ENCODE measurements around the gene FRK.
"Not testable (repeated sequence)": the region's sequence is repeated elsewhere in the genome, so short reads cannot be mapped to it uniquely, and the experiment has no call there.

Gene FRK

GRCh38 chr6:116096979-116097816 is 36.5 kb upstream of the FRK start:
- DNase-seq: no peak
- H3K9me3 ChIP-seq (ENCODE audit: control insufficient read depth, low read length): no peaks in the 10 kb centered on the region
- H3K4me1 ChIP-seq (ENCODE audit: control insufficient read depth, insufficient read depth, low read length, poor library complexity, severe bottlenecking): peaks cover 14% of the 10 kb centered on the region
- H3K27me3 ChIP-seq (replicated peaks; ENCODE audit: control insufficient read depth, insufficient read depth, low read length, poor library complexity, severe bottlenecking): no peaks in the 10 kb centered on the region
- H3K4me3 ChIP-seq (ENCODE audit: insufficient read depth, low read depth, low read length, poor library complexity, severe bottlenecking): no peak overlapping the region
- no peak overlapping the region for H3K27ac ChIP-seq (ENCODE audit: insufficient read depth, low read length, poor library complexity, severe bottlenecking)
- H3K36me3 ChIP-seq (ENCODE audit: control insufficient read depth, insufficient read depth, low read length): no peaks in the 10 kb centered on the region

DNA sequence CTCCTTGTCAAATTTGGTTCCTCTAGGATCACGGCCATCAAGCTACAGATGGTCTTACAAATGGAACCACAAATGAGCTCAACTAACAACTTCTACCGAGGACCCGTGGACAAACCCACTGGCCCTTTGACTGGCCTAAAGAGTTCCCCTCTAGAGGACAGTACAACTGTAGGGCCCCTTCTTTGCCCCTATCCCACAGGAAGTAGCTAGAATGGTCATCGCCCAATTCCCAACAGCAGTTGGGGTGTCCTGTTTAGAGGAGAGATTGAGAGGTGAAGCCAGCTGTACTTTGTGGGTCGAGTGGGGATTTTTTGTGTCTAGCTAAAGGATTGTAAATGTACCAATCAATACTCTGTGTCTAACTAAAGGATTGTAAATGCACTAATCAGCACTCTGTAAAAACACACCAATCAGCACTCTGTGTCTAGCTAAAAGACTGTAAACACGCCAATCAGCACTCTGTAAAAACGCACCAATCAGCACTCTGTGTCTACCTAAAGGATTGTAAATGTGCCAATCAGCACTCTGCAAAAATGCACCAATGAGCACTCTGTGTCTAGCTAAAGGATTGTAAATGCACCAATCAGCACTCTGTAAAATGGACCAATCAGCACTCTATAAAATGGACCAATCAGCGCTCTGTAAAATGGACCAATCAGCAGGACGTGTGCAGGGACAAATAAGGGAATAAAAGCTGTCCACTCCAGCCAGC is 35.5 kb upstream of the FRK start:
- H3K27me3 ChIP-seq (replicated peaks; ENCODE audit: control insufficient read depth, insufficient read depth, low read length, poor library complexity, severe bottlenecking); DNase-seq; H3K27ac ChIP-seq (ENCODE audit: insufficient read depth, low read length, poor library complexity, severe bottlenecking); H3K4me3 ChIP-seq (ENCODE audit: insufficient read depth, low read depth, low read length, poor library complexity, severe bottlenecking); H3K4me1 ChIP-seq (ENCODE audit: control insufficient read depth, insufficient read depth, low read length, poor library complexity, severe bottlenecking); H3K9me3 ChIP-seq (ENCODE audit: control insufficient read depth, low read length); H3K36me3 ChIP-seq (ENCODE audit: control insufficient read depth, insufficient read depth, low read length): not testable (repeated sequence)

DNA sequence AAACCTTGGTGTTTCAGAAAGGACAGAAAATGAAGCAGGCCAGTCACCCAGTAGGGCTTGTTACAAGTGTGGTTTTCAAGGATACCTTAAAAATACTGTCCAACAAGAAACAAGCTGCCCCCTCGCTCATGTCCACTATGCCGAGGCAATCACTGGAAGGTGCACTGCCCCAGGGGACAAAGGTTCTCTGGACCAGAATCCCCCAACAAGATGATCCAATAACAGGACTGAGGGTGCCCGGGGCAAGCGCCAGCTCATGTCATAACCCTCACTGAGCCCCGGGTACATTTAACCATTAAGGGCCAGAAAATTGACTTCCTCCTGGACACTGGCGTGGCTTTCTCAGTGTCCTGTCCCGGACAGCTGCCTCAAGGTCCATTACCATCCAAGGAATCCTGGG is 33.4 kb upstream of the FRK start:
- DNase-seq: no peak
- H3K4me3 ChIP-seq (ENCODE audit: insufficient read depth, low read depth, low read length, poor library complexity, severe bottlenecking): no peak overlapping the region

GRCh38 chr6:116090251-116090650 is 29.6 kb upstream of the FRK start:
- Histone ChIP-seq H3K4me1 (ENCODE audit: control insufficient read depth, insufficient read depth, low read length, poor library complexity, severe bottlenecking) (no peaks in the 10 kb centered on the region), H3K4me3 (ENCODE audit: insufficient read depth, low read depth, low read length, poor library complexity, severe bottlenecking) (no peak overlapping the region), H3K27ac (ENCODE audit: insufficient read depth, low read length, poor library complexity, severe bottlenecking) (no peak overlapping the region), H3K27me3 (replicated peaks; ENCODE audit: control insufficient read depth, insufficient read depth, low read length, poor library complexity, severe bottlenecking) (no peaks in the 10 kb centered on the region), H3K9me3 (ENCODE audit: control insufficient read depth, low read length) (no peaks in the 10 kb centered on the region), H3K36me3 (ENCODE audit: control insufficient read depth, insufficient read depth, low read length) (no peaks in the 10 kb centered on the region)
- no peak for DNase-seq

More for the DNA sequence above, 33.4 kb upstream of the FRK start:
- no peak overlapping the region for H3K27ac ChIP-seq (ENCODE audit: insufficient read depth, low read length, poor library complexity, severe bottlenecking)
- H3K4me1 ChIP-seq (ENCODE audit: control insufficient read depth, insufficient read depth, low read length, poor library complexity, severe bottlenecking): no peaks in the 10 kb centered on the region
- H3K9me3 ChIP-seq (ENCODE audit: control insufficient read depth, low read length): no peaks in the 10 kb centered on the region
- no peaks in the 10 kb centered on the region for H3K36me3 ChIP-seq (ENCODE audit: control insufficient read depth, insufficient read depth, low read length)
- no peaks in the 10 kb centered on the region for H3K27me3 ChIP-seq (replicated peaks; ENCODE audit: control insufficient read depth, insufficient read depth, low read length, poor library complexity, severe bottlenecking)

DNA sequence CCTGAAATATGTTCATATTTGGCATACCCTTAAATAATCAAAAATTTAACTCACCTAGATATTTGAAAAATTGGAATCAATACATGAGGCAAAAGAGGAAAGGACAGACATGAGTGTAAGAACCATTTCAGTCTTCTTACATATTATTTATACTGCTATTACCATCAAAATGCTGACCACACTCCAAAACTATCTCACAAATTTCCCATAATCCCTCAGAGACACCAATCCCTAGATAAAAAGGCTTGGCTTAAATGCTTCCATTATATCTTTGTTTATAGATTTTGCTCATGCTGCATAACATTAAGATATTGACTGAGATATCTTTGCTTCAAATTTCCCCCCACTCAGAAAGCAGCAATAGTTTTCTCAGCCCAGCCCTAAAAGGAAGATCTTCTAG is 28.3 kb upstream of the FRK start:
- no peak overlapping the region for H3K27ac ChIP-seq (ENCODE audit: insufficient read depth, low read length, poor library complexity, severe bottlenecking)
- no peak for DNase-seq
- H3K4me3 ChIP-seq (ENCODE audit: insufficient read depth, low read depth, low read length, poor library complexity, severe bottlenecking): no peak overlapping the region
- no peaks in the 10 kb centered on the region for H3K9me3 ChIP-seq (ENCODE audit: control insufficient read depth, low read length)
- H3K36me3 ChIP-seq (ENCODE audit: control insufficient read depth, insufficient read depth, low read length): no peaks in the 10 kb centered on the region
- H3K27me3 ChIP-seq (replicated peaks; ENCODE audit: control insufficient read depth, insufficient read depth, low read length, poor library complexity, severe bottlenecking): no peaks in the 10 kb centered on the region
- no peaks in the 10 kb centered on the region for H3K4me1 ChIP-seq (ENCODE audit: control insufficient read depth, insufficient read depth, low read length, poor library complexity, severe bottlenecking)

DNA sequence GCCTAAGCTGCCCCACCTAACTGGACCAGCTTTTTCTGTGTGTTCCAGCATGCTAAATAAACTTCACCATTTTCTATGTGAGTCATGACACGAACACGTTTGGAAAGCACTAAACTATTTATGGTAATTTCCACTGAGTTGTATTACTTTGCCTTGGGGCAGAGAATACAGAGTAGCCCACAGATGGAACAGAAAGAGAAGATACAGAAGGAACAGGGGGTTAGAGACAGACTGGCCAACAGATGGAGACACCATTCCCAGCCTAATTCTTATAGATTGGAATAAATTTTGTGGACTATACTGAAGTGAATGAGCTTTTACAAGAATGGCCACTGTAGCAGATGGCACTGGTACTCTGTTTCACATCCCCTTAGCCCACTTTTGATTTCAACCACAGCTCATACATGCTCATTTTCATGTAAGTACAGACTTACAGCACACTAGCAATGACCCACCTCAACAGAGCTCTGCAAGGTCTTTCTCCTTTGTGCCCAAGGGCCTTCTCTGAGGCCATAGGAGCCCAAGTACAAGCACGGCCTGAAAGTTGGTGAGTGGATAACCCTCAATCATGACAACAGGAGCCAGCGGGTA is 26.8 kb upstream of the FRK start:
- no peaks in the 10 kb centered on the region for H3K27me3 ChIP-seq (replicated peaks; ENCODE audit: control insufficient read depth, insufficient read depth, low read length, poor library complexity, severe bottlenecking)
- H3K4me1 ChIP-seq (ENCODE audit: control insufficient read depth, insufficient read depth, low read length, poor library complexity, severe bottlenecking): no peaks in the 10 kb centered on the region
- H3K36me3 ChIP-seq (ENCODE audit: control insufficient read depth, insufficient read depth, low read length): no peaks in the 10 kb centered on the region
- no peak for DNase-seq
- no peak overlapping the region for H3K27ac ChIP-seq (ENCODE audit: insufficient read depth, low read length, poor library complexity, severe bottlenecking)
- no peaks in the 10 kb centered on the region for H3K9me3 ChIP-seq (ENCODE audit: control insufficient read depth, low read length)
- H3K4me3 ChIP-seq (ENCODE audit: insufficient read depth, low read depth, low read length, poor library complexity, severe bottlenecking): no peak overlapping the region

- Histone ChIP-seq H3K4me3 (ENCODE audit: insufficient read depth, low read depth, low read length, poor library complexity, severe bottlenecking) (no peak overlapping the region), H3K4me1 (ENCODE audit: control insufficient read depth, insufficient read depth, low read length, poor library complexity, severe bottlenecking) (no peaks in the 10 kb centered on the region), H3K9me3 (ENCODE audit: control insufficient read depth, low read length) (no peaks in the 10 kb centered on the region), H3K27me3 (replicated peaks; ENCODE audit: control insufficient read depth, insufficient read depth, low read length, poor library complexity, severe bottlenecking) (no peaks in the 10 kb centered on the region), H3K27ac (ENCODE audit: insufficient read depth, low read length, poor library complexity, severe bottlenecking) (no peak overlapping the region), H3K36me3 (ENCODE audit: control insufficient read depth, insufficient read depth, low read length) (no peaks in the 10 kb centered on the region)
- DNase-seq: no peak
These were observed 23.6 kb upstream of the FRK start for GRCh38 chr6:116084284-116084683.

GRCh38 chr6:116083052-116083451 is 22.4 kb upstream of the FRK start:
- no peak overlapping the region for H3K27ac ChIP-seq (ENCODE audit: insufficient read depth, low read length, poor library complexity, severe bottlenecking)
- H3K4me1 ChIP-seq (ENCODE audit: control insufficient read depth, insufficient read depth, low read length, poor library complexity, severe bottlenecking): no peaks in the 10 kb centered on the region
- no peak overlapping the region for H3K4me3 ChIP-seq (ENCODE audit: insufficient read depth, low read depth, low read length, poor library complexity, severe bottlenecking)
- no peaks in the 10 kb centered on the region for H3K27me3 ChIP-seq (replicated peaks; ENCODE audit: control insufficient read depth, insufficient read depth, low read length, poor library complexity, severe bottlenecking)
- no peaks in the 10 kb centered on the region for H3K36me3 ChIP-seq (ENCODE audit: control insufficient read depth, insufficient read depth, low read length)
- no peaks in the 10 kb centered on the region for H3K9me3 ChIP-seq (ENCODE audit: control insufficient read depth, low read length)
- no peak for DNase-seq

DNA sequence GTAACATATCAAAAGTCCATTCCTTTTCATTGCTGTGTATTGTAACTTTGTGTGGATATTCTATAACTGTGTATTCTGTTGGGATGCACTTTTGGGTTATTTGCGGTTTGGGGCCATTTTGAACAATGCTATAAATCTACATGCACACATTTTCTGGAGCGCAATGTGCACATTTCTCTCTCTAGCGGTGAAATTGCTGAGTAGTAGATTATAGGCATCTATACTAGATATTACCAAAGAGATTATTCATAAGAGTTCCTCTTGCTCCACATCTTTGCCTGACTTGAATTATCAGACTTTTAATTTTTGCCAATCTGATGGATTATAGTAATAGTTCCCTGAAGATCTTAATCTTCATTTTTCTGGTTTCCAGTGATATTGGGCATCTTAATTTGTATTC is 18.3 kb upstream of the FRK start:
- no peaks in the 10 kb centered on the region for H3K27me3 ChIP-seq (replicated peaks; ENCODE audit: control insufficient read depth, insufficient read depth, low read length, poor library complexity, severe bottlenecking)
- H3K9me3 ChIP-seq (ENCODE audit: control insufficient read depth, low read length): no peaks in the 10 kb centered on the region
- no peak overlapping the region for H3K4me3 ChIP-seq (ENCODE audit: insufficient read depth, low read depth, low read length, poor library complexity, severe bottlenecking)
- no peak overlapping the region for H3K27ac ChIP-seq (ENCODE audit: insufficient read depth, low read length, poor library complexity, severe bottlenecking)
- no peaks in the 10 kb centered on the region for H3K4me1 ChIP-seq (ENCODE audit: control insufficient read depth, insufficient read depth, low read length, poor library complexity, severe bottlenecking)
- H3K36me3 ChIP-seq (ENCODE audit: control insufficient read depth, insufficient read depth, low read length): no peaks in the 10 kb centered on the region
- no peak for DNase-seq

- Histone ChIP-seq H3K27ac (ENCODE audit: insufficient read depth, low read length, poor library complexity, severe bottlenecking) (no peak overlapping the region), H3K36me3 (ENCODE audit: control insufficient read depth, insufficient read depth, low read length) (no peaks in the 10 kb centered on the region), H3K4me3 (ENCODE audit: insufficient read depth, low read depth, low read length, poor library complexity, severe bottlenecking) (no peak overlapping the region), H3K9me3 (ENCODE audit: control insufficient read depth, low read length) (no peaks in the 10 kb centered on the region), H3K27me3 (replicated peaks; ENCODE audit: control insufficient read depth, insufficient read depth, low read length, poor library complexity, severe bottlenecking) (no peaks in the 10 kb centered on the region), H3K4me1 (ENCODE audit: control insufficient read depth, insufficient read depth, low read length, poor library complexity, severe bottlenecking) (no peaks in the 10 kb centered on the region)
- no peak for DNase-seq
These were observed 17.8 kb upstream of the FRK start for GRCh38 chr6:116078522-116078921.
